Activated CD4-positive, alpha-beta T cell treated with anti-CD3 and anti-CD28 coated beads, Interleukin-2, amount 50 U/mL, for 24 hours (primary cell): ENCODE measurements around the gene SIGLEC11.
"Not testable (repeated sequence)": the region's sequence is repeated elsewhere in the genome, so short reads cannot be mapped to it uniquely, and the experiment has no call there.

Source experiments
- DNase-seq, 2 donors: peaks; one replicate each; pipeline ENCODE4 v3.0.0-alpha.2; 2020; ENCODE audit warnings: low read depth in 1 of 2, low spot score in 1 of 2

The SIGLEC11 gene

DNA sequence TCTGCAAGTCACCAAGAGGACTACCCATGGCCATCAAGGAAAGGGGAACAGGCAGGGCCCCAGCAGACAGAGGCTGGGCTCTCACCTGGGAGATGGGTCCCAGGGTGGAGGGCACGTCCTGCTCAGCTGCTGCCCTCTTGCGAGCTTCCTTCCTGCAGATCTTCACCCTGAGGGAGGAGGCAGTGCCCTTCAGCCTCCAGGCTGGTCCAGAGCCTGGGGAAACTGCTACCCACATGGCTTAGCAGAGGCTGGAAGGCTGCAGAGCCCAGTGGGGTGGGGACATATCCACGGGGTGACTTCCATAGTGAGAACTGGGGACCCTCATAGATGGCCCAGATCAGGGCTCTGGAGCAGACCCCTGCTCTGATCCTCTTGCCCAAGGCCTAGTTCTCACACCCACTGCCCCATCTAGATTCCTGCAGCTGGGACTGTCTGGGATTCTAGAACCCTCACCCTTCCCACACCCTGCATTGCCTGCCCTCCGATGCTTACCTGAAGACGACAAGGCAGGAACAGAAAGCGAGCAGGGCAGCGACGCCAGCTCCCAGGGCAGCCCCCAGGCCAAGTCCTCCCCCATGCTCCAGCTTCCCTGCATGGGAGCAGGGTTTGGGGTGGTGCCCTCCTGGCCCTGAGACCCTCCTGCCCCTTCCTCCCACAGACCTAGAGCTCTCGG is 9.0 kb downstream of the SIGLEC11 start:
- DNase-seq, result no peak

DNA sequence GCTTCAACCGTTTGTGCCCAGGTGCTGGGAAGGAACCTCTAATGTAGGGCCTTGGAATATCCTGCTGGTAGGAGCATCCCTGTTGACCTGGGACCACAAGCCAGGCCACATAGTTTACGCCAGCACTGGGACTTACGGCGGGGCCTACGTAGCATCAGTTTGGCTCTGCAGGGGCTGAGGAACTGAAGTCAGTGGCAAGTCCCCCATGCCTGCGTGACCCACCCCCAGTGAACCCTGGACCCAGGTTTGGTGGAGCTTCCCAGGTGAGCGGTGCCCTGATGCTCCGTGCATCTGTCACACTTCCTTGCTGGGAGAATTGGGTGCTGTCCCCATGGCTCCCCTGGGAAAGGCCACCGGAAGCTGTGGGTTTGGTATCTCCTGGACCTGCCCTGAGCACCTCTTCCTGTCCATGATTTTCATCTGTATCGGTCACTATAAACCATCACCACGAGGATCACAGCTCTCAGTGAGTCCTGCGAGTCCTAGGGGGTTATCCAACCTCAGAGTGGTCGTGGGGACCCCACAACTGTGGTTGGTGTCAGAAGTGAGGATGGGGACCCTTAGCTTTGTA is 9.9 kb downstream of the SIGLEC11 start:
- DNase-seq, result no peak

GRCh38 chr19:49950590-49950948 is 10.4 kb downstream of the SIGLEC11 start:
- no peak for DNase-seq

- DNase-seq, result no peak
Measured at GRCh38 chr19:49949742-49950589, 11.0 kb downstream of the SIGLEC11 start.

DNA sequence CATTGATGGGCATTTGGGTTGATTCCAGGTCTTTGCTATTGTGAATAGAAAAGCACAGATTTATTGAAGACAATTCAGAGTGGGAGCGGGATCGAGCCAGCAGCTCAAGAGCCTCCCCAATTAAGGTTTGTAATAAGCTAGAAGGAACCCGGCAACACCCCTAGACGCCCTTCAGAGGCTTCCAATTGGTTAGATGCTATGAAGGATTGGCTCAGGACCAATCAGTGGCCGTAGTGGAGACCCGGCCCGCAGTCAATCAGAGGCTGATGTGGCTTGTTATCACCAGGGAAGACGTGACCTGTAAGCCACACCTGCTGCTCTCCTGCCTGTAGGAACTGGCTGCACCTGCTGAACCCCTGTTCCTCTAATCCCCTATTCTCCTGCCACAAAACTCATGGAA is 14.6 kb downstream of the SIGLEC11 start:
- DNase-seq, result no peak

GRCh38 chr19:49944567-49944966 is 16.4 kb downstream of the SIGLEC11 start:
- DNase-seq, result not testable (repeated sequence)

GRCh38 chr19:49940482-49940791 is 20.5 kb downstream of the SIGLEC11 start:
- DNase-seq, result no peak

DNA sequence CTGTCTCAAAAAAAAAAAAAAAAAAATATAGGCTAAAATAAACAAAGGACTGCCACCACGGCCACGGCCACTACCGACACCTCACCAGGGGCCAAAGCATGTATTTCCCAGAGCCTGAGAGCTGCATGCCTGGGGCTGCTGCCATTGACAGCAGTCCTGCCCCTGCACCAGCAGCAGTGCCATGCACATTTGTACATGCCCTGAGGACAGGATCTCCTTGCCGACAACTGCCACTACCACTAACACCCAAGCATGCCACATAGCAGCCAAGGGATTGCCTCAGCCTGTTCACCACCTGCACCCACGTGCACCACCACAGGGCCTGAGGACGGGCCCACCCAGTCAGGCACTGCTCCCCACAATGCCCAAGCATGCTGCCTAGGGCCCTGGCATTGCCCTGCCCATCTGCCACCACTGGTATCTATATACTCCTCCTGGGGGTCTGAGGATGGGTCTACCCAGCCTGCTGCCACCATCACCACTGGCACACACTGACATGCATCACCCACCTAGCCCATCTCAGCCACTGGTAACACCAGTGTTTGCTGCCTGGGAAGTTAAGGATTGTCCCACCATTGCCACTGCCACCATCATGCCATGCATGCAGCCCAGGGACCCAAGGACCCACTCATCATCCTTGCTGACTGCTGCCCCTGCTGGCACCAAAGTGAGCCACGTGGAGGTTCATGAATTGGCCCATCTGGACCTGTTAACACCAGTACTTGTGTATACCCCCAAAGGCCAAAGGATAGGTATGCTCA is 21.1 kb downstream of the SIGLEC11 start:
- no peak for DNase-seq

DNA sequence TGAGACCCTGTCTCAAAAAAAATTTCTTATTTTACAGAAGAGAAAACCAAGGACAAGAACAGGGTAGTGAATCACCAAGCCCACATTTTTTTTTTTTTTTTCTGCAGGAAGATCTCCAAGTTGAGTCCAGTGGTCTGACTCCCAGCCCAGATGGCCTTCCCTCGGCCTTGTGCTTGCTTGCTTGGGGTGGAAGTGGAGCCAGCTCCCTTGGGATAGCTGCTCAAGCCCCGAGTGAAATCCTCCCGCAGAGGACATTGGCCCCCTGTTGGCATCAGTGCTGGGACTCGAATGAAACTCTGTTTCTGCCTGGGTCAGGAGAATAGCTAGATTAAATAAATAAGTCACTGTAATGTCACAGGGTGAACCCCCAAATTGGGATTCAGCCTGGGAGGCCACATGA is 22.3 kb downstream of the SIGLEC11 start:
- DNase-seq, result no peak

DNA sequence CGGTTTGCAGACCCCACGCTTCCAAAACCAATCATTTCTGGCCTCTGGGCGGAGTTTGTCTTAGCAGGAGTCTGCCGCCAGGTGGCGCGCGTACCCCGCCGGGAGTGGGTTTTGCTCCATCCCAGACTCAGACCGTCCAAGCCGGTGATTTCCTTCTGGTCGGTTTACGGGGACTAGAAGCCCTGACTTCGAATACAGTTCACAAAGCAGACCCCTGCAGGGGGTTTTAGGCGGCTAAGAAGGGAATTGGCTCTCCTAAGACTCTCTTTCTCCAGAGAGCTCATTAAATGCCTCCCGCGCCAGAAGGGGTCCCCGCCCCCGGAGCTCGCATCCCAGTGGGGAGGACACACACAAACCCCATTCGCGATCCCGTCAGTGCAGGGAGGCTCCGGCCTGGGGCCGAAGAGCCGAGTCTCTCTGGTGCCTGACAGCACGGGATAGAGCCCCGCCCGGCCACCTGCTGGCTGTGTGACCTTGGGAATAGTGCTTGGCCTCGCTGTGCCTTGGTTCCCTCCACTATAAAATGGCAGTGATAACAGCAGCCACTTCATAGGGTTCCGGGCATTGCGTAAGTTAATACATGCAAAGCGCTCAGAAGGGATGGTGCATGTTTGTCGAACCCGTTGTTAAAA is 23.1 kb downstream of the SIGLEC11 start:
- DNase-seq, result peak; percentile 65 to 70

DNA sequence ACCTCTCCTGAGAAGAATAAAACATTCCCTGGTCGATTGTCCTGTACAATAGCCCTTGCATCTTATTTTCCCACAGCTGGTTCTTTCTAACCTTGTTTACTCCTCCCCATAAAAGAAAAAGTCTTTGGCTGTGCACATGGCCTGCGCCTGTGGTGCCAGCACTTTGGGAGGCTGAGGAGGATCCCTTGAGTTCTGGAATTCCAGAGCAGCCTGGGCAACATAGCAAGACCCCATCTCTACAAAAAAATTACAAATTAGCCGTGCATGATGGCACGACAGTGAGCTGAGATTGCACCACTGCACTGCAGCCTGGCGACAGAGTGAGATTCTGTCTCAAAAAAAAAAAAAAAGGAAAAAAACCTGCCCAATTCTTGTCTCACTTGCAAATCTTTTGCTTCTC is 24.4 kb downstream of the SIGLEC11 start:
- no peak for DNase-seq

GRCh38 chr19:49933643-49934042 is 27.3 kb downstream of the SIGLEC11 start:
- no peak for DNase-seq

GRCh38 chr19:49932731-49933131 is 28.2 kb downstream of the SIGLEC11 start:
- DNase-seq, result no peak

- DNase-seq, result no peak
Measured at GRCh38 chr19:49932041-49932451, 28.9 kb downstream of the SIGLEC11 start.

DNA sequence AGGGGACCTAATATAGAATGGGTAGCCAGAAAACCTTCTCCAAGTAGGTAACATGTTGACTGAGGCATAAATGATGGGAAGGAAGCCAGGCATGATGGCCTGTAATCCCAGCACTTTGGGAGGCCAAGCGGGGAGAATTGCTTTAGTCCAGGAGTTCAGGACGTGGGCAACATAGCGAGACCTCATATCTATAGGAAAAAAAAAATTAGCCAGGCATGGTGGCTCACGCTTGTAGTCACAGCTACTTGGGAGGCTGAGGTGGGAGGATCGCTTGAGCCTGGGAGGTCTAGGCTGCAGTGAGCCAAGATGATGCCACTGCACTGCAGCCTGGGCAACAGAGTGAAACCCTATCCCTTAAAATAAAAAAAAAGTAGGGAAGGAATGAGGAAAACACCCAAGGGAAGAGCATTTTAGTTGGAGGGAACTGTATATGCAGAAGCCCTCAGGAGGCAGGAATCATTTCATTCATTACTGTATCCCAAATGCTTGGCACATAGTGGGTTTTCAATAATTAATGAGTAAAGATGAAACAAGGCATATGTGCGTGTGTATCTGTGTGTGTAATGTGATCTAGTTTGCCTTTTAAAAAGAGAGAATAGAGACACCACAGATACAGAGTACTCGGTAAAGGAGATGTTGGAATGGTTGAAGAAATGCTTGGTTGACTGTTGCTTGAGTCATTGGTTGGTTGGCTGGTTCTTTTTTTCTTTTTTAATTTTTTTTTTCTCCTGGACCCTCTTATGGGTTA is 29.5 kb downstream of the SIGLEC11 start:
- DNase-seq, result no peak

DNA sequence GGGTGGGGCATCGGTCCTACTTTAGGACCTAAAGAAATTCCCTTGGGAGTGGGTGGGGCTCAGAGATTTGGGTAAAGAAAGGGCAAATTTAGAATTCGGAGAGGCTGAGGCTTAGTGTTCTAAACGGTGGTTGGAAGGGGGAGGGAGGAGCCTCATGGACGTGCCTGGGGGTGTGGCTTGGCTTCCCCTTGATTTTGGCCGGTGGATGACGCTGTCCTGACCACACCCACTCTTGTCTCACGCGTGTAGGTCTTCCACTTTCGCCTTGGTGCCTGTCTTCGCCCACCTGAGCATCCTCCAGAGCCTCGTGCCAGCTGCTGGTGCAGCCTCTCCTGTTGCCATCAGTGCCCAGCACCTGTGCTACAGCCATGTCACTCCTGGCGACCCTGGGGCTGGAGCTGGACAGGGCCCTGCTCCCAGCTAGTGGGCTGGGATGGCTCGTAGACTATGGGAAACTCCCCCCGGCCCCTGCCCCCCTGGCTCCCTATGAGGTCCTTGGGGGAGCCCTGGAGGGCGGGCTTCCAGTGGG is 30.4 kb downstream of the SIGLEC11 start:
- DNase-seq, result no peak

DNA sequence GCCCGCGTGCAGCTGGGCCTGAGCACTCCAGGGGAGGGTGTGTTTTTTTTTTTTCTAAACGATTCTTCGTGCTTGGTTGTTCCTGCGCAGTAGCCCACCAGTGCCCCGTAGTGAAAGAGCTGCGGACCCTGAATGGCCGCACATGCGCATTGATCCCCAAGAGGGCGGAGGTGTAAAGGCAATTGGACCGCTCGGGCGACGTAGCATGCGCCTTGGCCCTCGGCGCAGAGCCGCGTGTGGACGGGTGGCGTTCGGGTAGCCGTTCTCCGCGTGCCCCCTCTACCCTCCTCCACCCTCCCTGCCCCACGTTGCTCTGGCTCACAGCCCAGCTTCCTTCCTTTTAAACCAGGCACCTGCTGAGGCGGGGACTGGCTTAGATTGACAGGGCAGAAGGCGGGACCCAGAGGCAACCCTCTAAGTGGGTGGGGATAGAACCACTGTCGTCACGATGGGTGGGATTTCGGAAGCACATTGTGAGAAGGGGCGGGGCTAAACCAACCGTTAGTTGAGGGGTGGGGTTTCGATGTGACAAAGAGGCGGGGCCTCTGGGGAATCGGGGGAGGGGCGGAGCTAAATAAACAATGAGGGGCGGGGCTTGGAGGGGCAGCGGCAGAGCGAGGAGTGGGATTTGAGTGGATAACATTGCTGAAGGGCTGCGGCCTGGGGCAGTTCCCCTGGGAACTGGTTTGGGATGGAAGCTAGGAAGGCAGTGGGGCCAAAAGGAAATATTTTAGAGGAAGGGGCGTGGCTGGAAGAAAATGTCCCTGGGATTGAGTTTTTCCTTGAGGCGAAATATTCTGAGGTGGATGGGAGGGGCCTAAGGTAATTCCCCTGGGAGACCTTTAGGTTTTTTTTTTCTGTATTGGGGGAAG is 31.1 kb downstream of the SIGLEC11 start:
- DNase-seq, result peak; percentile 83 to 95

DNA sequence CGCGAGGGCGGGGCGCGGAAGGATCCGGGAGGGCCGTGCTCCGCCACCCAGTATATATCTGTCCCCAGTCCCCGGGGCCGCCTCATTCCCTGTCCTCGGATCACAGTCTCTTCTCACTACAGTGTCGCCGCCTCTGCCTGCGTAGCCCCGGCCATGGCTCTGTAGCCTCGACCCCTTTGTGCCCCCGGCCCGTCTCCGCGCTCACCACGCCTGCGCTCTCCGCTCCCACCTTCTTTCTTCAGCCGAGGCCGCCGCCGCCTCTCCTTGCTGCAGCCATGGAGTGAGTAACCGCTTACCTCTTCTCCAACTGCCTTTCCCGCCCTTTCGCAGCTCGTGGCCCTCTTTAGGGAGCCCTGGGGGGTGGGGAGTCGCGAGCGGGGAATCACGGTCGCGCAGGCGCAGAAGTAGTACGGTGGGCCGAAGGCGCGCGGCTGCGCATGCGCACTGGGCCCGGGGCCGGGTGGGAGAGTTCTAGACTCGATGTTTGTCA is 31.8 kb downstream of the SIGLEC11 start, which contains the start of the genes ATF5 and NUP62:
Gene ATF5 (plus strand): TSS at position 85 of the 490 bp plus-strand sequence. CDS start 1,646 bp downstream, outside the sequence.
Gene NUP62 (minus strand): TSS at position 384 of the 490 bp plus-strand sequence. CDS start 19,697 bp downstream, outside the sequence.
- DNase-seq, result peak; percentile 90
